ENCODE measurements around the gene C17orf100. TPM values are rescaled to one million over a fixed set of nuclear protein-coding genes. Genes with fewer than 3 reads are reported as not detected.
A peak's percentile ranks its signal among the peaks of the same experiment; 100 is the strongest.

C17orf100 gene
- total and polyA plus RNA-seq, 2 of the 13 experiments (the other 11 are each of a cell fraction or from before 2014, with no cell fraction given), result 3.6 to 8.7 TPM

DNA sequence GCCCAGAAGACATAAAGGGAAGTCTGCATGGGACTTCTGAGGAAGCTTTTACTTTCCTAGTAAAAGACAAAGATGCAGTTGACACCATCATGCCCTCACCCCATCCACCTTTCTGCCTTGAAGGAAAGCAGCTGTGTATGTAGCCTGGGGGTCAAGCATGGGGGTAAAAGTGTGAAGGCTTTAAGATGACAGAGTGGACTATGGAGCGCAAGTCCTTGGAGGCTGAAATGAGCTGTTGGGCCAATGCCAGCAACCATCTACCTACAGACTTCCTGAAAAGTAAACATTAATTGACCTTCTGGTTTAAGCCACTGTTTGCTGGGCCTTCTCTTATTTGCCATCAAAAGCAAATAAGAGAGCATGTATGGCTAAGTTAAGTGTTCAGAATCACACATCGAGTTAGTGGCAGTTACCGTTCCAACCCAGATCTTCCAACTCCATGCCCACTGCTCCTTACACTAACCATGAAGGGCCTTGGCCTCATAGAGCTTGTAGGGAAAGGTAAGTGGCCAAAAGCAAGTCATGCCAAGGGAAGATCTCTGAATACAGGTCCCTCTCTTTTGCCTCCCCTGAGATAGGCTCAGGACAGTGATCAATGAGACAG lies 31.6 kb downstream of the C17orf100 start (continued):
- TF ChIP-seq, protein P1, sequence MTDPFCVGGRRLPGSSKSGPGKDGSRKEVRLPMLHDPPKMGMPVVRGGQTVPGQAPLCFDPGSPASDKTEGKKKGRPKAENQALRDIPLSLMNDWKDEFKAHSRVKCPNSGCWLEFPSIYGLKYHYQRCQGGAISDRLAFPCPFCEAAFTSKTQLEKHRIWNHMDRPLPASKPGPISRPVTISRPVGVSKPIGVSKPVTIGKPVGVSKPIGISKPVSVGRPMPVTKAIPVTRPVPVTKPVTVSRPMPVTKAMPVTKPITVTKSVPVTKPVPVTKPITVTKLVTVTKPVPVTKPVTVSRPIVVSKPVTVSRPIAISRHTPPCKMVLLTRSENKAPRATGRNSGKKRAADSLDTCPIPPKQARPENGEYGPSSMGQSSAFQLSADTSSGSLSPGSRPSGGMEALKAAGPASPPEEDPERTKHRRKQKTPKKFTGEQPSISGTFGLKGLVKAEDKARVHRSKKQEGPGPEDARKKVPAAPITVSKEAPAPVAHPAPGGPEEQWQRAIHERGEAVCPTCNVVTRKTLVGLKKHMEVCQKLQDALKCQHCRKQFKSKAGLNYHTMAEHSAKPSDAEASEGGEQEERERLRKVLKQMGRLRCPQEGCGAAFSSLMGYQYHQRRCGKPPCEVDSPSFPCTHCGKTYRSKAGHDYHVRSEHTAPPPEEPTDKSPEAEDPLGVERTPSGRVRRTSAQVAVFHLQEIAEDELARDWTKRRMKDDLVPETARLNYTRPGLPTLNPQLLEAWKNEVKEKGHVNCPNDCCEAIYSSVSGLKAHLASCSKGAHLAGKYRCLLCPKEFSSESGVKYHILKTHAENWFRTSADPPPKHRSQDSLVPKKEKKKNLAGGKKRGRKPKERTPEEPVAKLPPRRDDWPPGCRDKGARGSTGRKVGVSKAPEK (CRISPR knock-in tag; IDR thresholded peaks at IDR 0.05; ENCODE audit: borderline replicate concordance), result peak; percentile 78
- TF ChIP-seq, protein P2, sequence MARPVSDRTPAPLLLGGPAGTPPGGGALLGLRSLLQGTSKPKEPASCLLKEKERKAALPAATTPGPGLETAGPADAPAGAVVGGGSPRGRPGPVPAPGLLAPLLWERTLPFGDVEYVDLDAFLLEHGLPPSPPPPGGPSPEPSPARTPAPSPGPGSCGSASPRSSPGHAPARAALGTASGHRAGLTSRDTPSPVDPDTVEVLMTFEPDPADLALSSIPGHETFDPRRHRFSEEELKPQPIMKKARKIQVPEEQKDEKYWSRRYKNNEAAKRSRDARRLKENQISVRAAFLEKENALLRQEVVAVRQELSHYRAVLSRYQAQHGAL (CRISPR knock-in tag; IDR thresholded peaks at IDR 0.05; ENCODE audit: not compliant biosample characterization), result no peak
- TF ChIP-seq ZBTB20 (CRISPR knock-in tag; IDR thresholded peaks at IDR 0.05; ENCODE audit: borderline replicate concordance, low read depth) (peak; percentile 76), HNRNPK (IDR thresholded peaks at IDR 0.05; ENCODE audit: low read depth, low read length, poor library complexity, severe bottlenecking) (no peak), ZNF264 (CRISPR knock-in tag; IDR thresholded peaks at IDR 0.05) (peak; percentile 89; the same call in 1 of the 2 replicates), MYC (CRISPR knock-in tag; IDR thresholded peaks at IDR 0.05; ENCODE audit: borderline replicate concordance) (no peak), RCOR2 (CRISPR knock-in tag; IDR thresholded peaks at IDR 0.05) (0 out of 2 replicates have a peak, but pooled peaks have one; percentile 18), POLR2AphosphoS5 (IDR thresholded peaks at IDR 0.05; ENCODE audit: low read depth, low read length) (peak; percentile 17; the same call in 1 of the 2 replicates), HNRNPUL1 (IDR thresholded peaks at IDR 0.05; ENCODE audit: low read depth, low read length) (no peak), ATF7-NPFF (CRISPR knock-in tag; IDR thresholded peaks at IDR 0.05; ENCODE audit: low read depth) (no peak), SETDB1 (CRISPR knock-in tag; IDR thresholded peaks at IDR 0.05; ENCODE audit: borderline replicate concordance) (no peak)
- TF ChIP-seq, protein P3, sequence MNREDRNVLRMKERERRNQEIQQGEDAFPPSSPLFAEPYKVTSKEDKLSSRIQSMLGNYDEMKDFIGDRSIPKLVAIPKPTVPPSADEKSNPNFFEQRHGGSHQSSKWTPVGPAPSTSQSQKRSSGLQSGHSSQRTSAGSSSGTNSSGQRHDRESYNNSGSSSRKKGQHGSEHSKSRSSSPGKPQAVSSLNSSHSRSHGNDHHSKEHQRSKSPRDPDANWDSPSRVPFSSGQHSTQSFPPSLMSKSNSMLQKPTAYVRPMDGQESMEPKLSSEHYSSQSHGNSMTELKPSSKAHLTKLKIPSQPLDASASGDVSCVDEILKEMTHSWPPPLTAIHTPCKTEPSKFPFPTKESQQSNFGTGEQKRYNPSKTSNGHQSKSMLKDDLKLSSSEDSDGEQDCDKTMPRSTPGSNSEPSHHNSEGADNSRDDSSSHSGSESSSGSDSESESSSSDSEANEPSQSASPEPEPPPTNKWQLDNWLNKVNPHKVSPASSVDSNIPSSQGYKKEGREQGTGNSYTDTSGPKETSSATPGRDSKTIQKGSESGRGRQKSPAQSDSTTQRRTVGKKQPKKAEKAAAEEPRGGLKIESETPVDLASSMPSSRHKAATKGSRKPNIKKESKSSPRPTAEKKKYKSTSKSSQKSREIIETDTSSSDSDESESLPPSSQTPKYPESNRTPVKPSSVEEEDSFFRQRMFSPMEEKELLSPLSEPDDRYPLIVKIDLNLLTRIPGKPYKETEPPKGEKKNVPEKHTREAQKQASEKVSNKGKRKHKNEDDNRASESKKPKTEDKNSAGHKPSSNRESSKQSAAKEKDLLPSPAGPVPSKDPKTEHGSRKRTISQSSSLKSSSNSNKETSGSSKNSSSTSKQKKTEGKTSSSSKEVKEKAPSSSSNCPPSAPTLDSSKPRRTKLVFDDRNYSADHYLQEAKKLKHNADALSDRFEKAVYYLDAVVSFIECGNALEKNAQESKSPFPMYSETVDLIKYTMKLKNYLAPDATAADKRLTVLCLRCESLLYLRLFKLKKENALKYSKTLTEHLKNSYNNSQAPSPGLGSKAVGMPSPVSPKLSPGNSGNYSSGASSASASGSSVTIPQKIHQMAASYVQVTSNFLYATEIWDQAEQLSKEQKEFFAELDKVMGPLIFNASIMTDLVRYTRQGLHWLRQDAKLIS (CRISPR knock-in tag; IDR thresholded peaks at IDR 0.05), result no peak
- TF ChIP-seq, protein P4, sequence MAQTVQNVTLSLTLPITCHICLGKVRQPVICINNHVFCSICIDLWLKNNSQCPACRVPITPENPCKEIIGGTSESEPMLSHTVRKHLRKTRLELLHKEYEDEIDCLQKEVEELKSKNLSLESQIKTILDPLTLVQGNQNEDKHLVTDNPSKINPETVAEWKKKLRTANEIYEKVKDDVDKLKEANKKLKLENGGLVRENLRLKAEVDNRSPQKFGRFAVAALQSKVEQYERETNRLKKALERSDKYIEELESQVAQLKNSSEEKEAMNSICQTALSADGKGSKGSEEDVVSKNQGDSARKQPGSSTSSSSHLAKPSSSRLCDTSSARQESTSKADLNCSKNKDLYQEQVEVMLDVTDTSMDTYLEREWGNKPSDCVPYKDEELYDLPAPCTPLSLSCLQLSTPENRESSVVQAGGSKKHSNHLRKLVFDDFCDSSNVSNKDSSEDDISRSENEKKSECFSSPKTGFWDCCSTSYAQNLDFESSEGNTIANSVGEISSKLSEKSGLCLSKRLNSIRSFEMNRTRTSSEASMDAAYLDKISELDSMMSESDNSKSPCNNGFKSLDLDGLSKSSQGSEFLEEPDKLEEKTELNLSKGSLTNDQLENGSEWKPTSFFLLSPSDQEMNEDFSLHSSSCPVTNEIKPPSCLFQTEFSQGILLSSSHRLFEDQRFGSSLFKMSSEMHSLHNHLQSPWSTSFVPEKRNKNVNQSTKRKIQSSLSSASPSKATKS (CRISPR knock-in tag; IDR thresholded peaks at IDR 0.05), result no peak
- TF ChIP-seq, protein P5, sequence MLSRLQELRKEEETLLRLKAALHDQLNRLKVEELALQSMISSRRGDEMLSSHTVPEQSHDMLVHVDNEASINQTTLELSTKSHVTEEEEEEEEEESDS (CRISPR knock-in tag; IDR thresholded peaks at IDR 0.05; ENCODE audit: borderline replicate concordance), result peak; percentile 2; the same call in 1 of the 2 replicates
- TF ChIP-seq, protein P6, sequence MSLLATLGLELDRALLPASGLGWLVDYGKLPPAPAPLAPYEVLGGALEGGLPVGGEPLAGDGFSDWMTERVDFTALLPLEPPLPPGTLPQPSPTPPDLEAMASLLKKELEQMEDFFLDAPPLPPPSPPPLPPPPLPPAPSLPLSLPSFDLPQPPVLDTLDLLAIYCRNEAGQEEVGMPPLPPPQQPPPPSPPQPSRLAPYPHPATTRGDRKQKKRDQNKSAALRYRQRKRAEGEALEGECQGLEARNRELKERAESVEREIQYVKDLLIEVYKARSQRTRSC (CRISPR knock-in tag; IDR thresholded peaks at IDR 0.05; ENCODE audit: low read depth), result no peak
